ENCODE results near the gene CRYBA2.

CRYBA2 gene, protein sequence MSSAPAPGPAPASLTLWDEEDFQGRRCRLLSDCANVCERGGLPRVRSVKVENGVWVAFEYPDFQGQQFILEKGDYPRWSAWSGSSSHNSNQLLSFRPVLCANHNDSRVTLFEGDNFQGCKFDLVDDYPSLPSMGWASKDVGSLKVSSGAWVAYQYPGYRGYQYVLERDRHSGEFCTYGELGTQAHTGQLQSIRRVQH

DNA sequence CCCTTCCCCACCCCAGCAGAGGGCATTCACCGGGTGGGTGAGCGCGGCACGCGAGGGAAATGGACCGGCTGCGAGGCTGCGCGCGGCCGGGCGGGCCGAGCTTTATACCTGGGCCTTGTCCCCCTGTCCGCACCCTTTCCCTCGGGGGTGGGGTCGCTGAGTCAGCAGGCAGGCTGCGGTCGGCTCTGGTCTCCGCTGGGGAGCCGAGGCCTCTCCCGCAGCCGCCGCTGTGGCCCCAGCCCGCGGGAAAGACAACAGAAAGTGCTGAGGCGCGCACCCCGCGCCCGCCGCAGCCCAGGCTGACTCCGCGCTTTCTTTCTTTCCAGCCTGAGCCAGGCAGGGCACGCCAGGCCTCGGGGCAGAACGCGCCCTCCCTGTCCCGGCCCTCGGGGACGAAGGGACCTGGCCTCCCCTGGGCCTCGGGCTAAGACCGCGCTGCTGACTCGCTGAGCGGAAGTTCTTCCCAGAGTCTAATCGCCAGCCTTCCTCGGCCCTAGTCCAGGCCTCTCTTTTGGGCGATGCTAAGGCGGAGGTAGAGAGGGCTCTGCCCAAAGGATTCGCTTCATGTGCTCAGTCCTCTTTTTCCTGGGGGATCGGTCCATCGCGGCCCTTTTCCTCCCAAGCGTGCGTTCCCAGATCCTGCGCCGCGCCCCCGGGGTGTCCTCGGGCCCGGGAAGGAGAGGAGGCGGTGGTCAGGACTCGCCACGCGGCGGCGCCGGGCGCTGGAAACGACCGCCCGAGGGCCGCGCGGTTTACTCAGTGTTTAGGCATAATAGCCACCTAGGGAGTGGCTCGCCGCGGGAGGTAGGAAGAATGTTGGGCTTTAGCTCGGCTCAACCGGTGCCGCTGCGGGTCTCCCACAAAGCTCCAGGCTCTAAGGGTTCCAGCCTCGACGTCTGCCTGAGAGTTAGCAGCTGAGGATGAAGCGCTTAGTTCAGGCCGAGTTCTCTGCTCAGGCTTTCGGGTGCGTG, at the start of gene CRYBA2:
Gene CRYBA2 (minus strand): TSS at position 78 of the 971 bp plus-strand sequence. CDS start 246 bp downstream, outside the sequence.
- TF ChIP-seq, protein P1, sequence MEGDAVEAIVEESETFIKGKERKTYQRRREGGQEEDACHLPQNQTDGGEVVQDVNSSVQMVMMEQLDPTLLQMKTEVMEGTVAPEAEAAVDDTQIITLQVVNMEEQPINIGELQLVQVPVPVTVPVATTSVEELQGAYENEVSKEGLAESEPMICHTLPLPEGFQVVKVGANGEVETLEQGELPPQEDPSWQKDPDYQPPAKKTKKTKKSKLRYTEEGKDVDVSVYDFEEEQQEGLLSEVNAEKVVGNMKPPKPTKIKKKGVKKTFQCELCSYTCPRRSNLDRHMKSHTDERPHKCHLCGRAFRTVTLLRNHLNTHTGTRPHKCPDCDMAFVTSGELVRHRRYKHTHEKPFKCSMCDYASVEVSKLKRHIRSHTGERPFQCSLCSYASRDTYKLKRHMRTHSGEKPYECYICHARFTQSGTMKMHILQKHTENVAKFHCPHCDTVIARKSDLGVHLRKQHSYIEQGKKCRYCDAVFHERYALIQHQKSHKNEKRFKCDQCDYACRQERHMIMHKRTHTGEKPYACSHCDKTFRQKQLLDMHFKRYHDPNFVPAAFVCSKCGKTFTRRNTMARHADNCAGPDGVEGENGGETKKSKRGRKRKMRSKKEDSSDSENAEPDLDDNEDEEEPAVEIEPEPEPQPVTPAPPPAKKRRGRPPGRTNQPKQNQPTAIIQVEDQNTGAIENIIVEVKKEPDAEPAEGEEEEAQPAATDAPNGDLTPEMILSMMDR (IDR thresholded peaks at IDR 0.05), result no peak

DNA sequence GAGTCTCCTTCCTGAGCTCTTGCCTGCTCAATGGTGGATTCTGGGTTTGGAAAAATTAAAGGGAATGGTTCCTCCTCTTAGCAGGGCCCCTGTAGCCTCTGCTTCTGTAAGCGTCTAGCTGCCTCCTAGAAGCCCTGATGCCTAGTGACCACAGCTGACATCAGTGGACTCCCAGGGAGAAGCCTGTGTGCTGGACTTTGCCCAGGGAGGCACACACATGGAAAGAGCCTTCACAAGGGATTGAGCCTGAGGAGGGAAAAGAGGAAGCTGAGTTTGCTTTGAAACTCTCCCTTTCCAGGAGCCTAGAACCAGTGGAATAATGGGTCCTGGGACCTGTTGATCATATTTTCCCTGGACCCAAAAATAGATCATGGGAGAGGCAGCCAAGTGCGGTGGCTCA, 49.5 kb upstream of the CRYBA2 start:
- TF ChIP-seq, protein P1 (IDR thresholded peaks at IDR 0.05), result no peak

DNA sequence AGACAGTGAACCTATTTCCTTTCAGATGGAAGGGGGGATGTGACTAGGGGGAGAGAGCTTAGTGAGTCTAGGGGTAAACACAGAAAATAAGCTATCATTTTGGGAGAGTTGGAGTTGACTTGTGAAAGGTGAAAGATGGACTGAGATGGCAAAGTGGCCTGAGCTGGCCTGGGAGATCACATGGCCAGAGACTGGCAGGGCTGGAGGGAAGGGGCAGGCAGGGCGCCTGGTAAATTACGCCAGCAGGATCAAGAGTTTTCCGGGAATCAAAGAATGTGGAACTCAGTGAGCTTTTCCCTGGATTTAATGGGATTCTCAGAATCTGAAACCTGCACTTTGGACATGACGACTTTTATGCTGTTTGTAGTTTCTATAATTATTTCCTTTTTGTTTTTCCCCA, 48.9 kb upstream of the CRYBA2 start:
- TF ChIP-seq, protein P1 (IDR thresholded peaks at IDR 0.05), result no peak

DNA sequence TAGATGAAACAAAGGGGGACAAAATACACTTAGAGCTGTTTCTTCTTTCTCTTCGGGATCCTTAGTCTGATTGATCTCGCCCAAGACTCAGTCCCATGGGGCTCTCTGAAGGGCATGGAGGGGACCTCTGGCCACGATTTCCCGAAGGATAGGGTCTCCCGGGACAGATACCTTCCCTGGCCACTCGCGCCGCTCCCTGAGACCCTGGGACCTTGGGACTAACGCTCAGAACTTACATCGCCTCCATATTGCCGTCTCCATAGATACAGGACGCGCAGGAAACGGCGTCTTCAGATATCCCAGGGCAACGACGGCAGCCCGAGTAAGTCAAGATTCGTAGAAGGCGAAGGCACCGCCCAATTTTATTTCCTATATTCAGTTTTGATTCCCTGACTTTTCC, 48.0 kb upstream of the CRYBA2 start, which contains the start of gene CFAP65:
Gene CFAP65 (minus strand): TSS at position 265 of the 400 bp plus-strand sequence. CDS start 2,468 bp downstream, outside the sequence.
- TF ChIP-seq, protein P1 (IDR thresholded peaks at IDR 0.05), result no peak

DNA sequence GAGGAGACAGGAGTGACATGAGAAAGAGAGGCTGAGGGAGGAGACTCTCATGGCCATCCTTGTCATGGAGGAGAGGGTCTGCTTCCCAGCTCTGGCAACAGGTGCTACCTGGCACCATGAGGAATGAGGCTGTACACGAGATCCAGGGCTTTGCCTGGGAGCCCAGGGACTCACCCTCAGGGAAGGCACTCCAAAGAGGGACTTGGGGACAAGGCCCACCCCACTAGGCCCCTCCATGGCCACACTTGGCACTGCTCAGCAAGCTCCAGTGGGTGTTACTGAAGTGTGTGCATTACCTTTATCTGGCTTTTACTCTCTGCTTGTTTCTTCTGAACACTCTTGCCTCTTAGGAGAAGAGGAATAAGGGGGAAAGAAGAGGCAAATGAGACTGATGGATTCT, 45.4 kb upstream of the CRYBA2 start:
- TF ChIP-seq, protein P1 (IDR thresholded peaks at IDR 0.05), result no peak

DNA sequence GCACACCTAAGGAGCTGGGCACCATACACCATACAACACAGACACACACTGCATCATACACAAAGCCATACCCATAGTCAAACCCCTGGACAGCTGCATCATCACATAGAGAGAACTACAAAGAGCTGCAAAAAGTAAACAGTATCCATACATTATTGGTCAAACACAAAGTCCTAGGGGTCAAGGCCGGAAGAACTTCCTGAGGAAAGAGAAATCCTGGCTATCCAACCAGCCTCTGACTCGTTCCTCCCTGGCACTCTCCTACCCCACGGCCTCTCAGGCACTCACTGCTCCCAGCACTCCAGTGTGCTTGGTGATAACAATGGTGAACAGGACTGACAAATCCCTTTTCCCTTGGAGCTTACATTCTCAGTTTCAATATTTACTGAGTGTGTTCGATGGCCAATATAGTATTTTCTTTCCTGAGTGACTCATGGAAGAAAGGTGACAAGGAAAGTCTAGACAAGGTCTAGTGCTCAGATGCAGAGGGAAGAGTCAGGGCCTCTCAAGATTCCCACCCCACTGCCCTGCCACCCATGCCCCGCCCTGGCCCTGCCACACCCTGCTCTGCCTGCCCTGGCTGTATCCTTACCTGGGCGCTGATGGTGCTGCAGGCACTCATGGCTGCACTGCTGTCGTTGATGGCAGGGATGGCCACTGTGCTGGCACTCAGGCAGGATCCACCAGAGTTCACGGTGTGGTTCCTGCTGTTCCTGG, 44.7 kb upstream of the CRYBA2 start:
- TF ChIP-seq, protein P1 (IDR thresholded peaks at IDR 0.05), result no peak

DNA sequence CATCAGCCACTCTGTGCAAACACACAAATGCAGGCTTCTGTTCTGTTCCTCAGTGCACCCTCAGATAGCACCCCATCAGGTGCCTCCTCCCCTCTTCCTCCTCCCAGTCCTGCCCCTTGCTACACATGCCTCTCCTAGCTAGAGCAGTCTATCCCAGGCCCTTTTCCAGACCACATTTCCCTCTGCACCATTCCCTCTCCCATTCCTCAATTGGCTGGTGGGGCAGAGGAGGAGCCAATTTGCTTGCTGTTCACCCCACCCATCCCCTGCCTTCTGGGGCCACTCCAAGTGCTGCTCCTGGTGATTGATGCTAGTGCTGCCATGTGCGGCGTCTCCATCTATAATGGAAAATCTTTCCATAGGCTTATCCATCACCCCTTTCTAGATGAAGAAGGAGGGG, 42.7 kb upstream of the CRYBA2 start:
- TF ChIP-seq, protein P1 (IDR thresholded peaks at IDR 0.05), result no peak

All from LNCAP (cell line).